Measurements from ENCODE around the gene ZNF367.
"Not testable (repeated sequence)": the region's sequence is repeated elsewhere in the genome, so short reads cannot be mapped to it uniquely, and the experiment has no call there.

Gene ZNF367

DNA sequence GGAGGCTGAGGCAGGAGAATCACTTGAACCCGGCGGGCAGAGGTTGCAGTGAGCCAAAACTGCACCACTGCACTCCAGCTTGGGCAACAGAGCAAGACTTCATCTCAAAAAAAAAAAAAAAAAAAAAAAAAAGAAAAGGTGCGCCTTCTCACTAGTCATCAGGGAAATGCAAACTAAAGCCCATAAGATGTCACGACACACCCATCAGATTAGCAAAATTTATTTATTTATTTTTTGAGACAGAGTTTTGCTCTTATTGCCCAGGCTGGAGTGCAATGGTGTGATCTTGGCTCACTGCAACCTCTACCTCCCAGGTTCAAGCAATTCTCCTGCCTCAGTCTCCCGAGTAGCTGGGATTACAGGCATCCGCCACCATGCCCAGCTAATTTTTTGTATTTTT, 57.6 kb downstream of the ZNF367 start:
- DNase-seq, result not testable (repeated sequence)

DNA sequence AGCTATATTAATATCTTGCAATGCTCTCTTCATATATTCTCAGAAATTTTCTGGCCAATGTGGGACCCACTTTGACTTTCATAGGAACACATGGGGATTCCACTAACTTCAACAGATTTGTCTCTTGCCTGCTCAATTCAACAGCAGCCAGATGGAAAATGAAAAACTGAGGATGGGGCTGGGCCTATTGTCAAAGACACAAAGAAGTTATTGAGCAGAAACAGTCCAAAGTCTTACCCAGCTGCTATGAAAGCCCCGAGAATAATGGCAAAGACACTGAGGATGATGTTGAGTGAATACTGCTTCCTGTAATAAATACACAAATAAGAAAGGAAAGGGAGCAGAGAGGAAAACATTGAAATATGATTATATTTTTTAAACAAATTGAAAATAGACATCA, 67.3 kb downstream of the ZNF367 start:
- no peak for DNase-seq

DNA sequence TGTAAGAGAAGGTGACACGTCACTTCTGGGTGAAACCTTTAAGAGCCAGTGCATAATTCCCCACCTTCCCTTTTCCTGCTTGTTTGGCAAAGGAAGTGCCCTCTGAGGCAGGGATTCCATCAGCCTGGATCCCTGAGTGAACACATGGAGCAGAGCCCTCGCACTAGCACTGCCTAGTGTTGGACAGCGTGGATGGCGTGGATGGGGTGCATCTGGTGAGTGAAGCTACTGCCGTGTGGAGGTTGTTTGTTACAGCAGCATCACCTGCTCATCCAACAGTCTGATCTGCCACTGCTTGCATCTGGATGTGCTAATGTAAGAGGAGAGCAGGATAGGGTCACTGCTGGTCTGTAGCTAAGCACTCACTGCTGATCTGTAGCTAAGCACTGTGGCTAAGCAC, 69.9 kb downstream of the ZNF367 start:
- no peak for DNase-seq

DNA sequence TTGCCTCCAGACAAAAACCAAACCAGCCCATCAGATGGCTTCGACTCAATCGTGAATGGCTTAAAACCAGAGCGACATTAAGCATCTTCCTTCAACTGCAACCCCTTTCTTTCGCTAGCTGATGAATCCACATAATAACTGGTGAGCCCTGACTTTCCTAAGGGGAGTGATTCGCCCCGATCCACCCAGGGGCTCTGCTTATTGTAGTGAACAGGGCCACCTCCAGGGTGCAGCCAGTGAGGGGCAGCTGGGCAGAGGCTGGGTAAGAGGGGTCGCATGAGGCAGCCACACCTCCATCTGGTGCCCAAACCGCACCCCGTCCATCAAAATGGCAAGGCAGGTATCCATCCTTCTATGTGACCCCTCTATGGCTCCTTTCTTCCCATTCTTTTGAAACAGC, 72.6 kb downstream of the ZNF367 start:
- no peak for DNase-seq

DNA sequence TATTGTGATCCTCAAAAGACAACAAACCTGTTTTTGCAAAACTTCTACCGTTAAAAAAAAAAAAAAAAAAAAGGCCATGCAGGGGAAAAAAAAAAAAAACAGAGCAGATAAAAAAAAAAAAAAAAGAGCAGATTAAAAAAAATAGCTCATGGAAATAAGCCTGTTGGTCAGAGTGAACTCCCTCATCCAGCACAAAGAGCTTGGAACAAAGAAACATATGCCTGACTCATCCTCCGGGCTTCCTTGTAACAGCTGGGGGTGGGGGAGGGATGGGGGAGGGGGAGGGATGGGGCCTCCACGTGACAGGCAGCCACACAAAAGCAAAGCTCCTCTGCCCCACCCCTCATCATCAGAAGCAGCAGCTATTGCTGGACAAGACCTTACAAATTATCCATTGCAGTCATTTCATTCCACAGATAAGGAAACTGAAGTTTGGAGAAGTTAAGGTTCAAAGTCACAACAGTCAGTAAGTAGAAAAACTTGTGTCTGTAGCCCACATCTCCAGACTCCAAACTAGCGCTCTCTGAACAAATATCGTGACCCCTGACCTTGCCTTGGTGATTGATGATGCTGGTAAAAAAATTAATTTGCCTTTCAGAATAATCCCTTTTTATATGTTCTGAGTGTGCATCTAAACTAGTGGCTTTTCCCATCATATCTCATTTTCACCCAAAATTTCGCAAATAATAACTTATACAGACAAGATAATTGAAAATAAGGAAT, 73.6 kb downstream of the ZNF367 start:
- no peak for DNase-seq

DNA sequence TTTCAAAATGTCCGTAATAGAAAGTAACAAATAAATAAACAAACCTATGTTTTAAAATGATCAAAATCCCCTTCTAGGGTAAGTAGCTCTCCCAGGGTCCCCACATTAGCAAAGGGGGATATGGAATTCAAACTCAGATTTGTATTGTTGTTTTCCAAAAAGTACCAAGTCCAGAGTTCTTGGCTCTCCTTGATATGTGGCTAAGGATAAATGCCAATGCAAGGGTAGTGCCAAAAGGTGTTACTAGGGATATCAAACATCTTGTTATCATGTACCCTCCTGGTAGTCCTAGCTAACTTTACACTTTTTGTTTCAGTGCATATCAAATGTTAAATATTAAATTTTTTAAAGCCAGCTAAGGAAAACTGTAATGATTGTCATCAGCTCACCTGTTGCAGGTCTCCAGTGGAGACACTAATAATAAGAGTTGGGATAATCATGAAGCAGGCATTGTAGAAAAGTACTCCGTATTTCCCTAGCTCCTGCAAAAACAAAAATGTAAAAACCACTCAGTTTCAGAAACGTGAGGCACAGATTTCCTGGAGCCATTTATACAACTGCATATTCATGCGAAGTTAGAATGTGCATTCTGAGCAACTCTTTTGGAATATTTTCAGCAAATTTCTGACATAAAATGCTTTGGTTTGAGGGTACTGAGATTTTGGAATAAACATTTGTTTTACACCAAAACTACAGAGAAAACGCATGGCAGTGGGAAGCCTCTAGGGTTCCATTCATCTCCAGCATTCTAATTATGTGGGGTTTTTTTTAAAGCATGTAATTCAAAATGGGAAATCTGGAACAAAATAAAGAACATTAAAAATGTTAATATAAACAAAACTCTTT, 74.4 kb downstream of the ZNF367 start:
- no peak for DNase-seq

DNA sequence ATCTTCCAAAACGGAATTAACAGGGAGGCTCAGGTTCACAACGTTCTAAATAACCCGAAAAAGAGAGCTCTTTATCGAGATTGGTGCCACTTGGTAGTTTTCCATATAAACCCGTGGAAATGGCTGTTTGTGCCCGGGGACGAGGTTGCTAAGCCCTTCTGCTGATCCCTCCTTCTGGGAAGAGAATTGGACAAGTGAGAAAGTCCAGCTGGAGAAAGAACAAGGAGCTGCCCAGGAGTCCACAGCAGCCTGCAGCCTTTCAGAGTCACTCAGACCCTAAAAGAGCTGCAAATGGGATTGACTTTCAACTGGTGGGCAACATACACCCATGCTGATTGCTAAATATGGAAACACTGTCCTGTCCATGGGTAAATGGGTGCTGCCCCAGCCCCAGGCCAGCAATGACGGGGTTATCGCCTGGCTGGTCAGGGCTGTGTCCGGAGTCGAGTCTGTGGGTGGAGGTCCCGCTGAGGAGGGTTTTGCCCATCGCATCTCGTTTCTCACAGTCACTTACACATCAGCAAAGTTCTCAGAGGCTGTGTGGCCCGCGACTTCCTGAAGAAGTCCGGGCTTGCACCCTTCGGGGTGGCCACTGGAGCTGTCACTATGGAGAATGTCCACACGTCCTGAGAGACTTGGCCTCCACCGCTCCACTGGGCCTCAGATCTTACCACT, 75.5 kb downstream of the ZNF367 start:
- no peak for DNase-seq

DNA sequence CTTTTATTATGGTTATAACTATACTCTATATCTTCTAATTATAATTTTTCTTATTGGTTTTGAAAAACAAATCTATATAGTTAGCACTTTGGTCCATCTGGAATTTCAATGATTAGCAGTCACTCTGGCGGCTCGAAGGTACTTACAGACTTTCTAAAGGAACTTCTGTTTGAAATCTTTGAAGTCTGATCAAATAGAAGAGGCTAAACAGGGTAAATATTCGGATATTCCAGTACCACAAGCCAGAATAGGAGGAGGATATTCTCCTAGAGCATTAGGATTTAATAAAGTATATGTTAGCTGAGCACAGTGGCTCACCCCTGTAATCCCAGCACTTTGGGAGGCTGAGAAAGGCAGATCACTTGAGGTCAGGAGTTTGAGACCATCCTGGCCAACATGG, 77.5 kb downstream of the ZNF367 start:
- DNase-seq, result no peak

DNA sequence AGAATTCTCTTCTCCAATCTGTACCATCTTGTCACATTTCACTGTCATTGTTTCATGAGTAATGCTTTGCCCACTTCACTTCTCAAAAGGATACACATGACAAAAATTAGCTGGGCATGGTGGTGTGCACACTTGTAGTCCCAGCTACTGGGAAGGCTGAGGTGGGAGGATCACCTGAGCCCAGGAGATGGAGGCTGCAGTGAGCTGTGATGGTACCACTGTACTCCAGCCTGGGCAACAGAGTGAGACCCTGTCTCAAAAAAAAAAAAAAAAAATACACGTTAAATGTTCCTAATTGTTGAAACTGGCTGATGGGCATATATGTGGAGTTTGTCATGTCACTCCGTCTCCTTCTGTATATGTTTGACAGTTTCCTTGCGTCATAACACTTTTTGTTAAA, 79.9 kb downstream of the ZNF367 start:
- no peak for DNase-seq

Data from Kasumi-1 (cell line).